SH-SY5Y (cell line): ENCODE measurements around the gene CDH5.

Experiments used
- GATA2 ChIP-seq: IDR thresholded peaks from 2 replicates; pipeline ENCODE4 v1.6.1; 2011; ENCODE audit warnings: mild to moderate bottlenecking, low read depth, low read length
- GATA3 ChIP-seq: IDR thresholded peaks from 2 replicates; pipeline ENCODE4 v1.6.1; 2011; ENCODE audit warnings: low read depth, mild to moderate bottlenecking, low read length, moderate library complexity

GRCh38 chr16:66405057-66405783 is 38.7 kb downstream of the CDH5 start:
- TF ChIP-seq GATA3 (no peak), GATA2 (no peak)
